SK-N-MC (cell line): ENCODE measurements around the gene GRIK4.

ENCODE experiments used
- EZH2 ChIP-seq: fragments of 200-600 bp; sonication (generic); IDR thresholded peaks from one replicate; pipeline ENCODE4 v1.6.1; 2017; ENCODE audit warnings: antibody characterized with exemption
- POLR2AphosphoS5 ChIP-seq: IDR thresholded peaks from 2 replicates; pipeline ENCODE4 v1.6.1; 2012; ENCODE audit warnings: mild to moderate bottlenecking, low read depth, low read length, borderline replicate concordance

DNA sequence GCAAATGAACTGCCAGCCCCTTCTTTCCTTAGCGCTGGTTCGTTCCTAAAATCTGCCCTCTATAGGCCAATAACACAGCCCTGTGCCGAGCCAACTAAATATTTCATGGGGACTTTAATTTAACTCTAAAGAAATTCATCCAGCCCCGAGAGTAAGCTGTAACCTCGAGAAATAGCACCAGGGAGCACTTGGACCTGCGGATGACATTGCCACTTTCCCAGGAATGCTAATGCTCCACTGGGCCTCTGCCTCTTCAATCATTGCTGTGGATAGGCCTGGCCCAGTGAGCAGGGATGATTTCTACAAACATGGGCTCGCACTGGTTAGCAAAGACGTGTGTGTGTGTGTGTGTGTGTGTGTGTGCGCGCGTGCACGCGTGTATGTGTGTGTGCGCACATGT is 417.1 kb downstream of the GRIK4 start:
- TF ChIP-seq POLR2AphosphoS5, result no peak
- no peak for TF ChIP-seq EZH2
